ENCODE results near the gene CD300LF.
A peak's percentile ranks its signal among the peaks of the same experiment; 100 is the strongest.

The CD300LF gene

DNA sequence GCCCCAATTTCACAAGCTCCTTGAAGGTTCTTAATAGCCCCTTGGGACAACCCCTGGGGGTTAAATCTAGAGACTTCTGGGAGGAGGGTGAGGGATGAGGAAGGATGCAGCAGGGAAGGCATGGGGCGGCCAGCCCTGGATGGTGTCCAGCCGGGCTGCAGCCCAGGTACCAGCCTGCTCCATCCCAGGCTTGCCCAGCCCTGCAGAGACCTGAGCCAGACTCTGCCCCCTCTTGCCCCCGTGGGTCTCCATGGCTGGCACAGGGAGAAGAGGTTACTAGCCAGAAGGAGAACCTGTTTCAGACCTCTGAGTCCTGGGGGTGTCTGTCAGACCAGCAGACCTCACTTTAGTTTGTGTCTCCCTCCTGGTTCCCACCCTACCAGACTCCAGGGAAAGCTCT lies 44.2 kb upstream of the CD300LF start:
- Histone ChIP-seq H3K9me3 (ENCODE audit: insufficient read depth, low read length, severe bottlenecking) (no peaks in the 10 kb centered on the region), H3K79me2 (ENCODE audit: insufficient read depth, low read length) (peaks cover 100% of the 10 kb centered on the region), H3K9ac (ENCODE audit: low read depth, low read length) (peak overlapping the region; percentile 26; the same call in 1 of the 2 replicates), H3K36me3 (ENCODE audit: insufficient read depth, low read length) (peaks cover 72% of the 10 kb centered on the region), H2AFZ (ENCODE audit: low read depth, low read length) (no peak overlapping the region), H3K4me3 (ENCODE audit: low read depth in 1 of 2, low read length in 2 of 2) (no peak overlapping the region), H3K4me2 (ENCODE audit: insufficient read depth, low read length) (peak overlapping the region; percentile 32), H3K4me1 (ENCODE audit: insufficient read depth, low read length) (peaks cover 80% of the 10 kb centered on the region), H4K20me1 (ENCODE audit: insufficient read depth, low read length) (peaks cover 91% of the 10 kb centered on the region), H3K27me3 (ENCODE audit: insufficient read depth, low read length, poor library complexity) (no peaks in the 10 kb centered on the region), H3K27ac (ENCODE audit: low read length) (peak overlapping the region; percentile 86)
- TF ChIP-seq, protein P1, sequence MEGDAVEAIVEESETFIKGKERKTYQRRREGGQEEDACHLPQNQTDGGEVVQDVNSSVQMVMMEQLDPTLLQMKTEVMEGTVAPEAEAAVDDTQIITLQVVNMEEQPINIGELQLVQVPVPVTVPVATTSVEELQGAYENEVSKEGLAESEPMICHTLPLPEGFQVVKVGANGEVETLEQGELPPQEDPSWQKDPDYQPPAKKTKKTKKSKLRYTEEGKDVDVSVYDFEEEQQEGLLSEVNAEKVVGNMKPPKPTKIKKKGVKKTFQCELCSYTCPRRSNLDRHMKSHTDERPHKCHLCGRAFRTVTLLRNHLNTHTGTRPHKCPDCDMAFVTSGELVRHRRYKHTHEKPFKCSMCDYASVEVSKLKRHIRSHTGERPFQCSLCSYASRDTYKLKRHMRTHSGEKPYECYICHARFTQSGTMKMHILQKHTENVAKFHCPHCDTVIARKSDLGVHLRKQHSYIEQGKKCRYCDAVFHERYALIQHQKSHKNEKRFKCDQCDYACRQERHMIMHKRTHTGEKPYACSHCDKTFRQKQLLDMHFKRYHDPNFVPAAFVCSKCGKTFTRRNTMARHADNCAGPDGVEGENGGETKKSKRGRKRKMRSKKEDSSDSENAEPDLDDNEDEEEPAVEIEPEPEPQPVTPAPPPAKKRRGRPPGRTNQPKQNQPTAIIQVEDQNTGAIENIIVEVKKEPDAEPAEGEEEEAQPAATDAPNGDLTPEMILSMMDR (IDR thresholded peaks at IDR 0.05; ENCODE audit: borderline replicate concordance, extremely low read depth, low read length, poor library complexity, severe bottlenecking) = no peak
- TF ChIP-seq EZH2 (IDR thresholded peaks at IDR 0.05; ENCODE audit: borderline replicate concordance, low read depth, low read length, severe bottlenecking) = no peak
- ATAC-seq (ENCODE audit: insufficient read depth, low read depth) (no peak), DNase-seq (no peak)

DNA sequence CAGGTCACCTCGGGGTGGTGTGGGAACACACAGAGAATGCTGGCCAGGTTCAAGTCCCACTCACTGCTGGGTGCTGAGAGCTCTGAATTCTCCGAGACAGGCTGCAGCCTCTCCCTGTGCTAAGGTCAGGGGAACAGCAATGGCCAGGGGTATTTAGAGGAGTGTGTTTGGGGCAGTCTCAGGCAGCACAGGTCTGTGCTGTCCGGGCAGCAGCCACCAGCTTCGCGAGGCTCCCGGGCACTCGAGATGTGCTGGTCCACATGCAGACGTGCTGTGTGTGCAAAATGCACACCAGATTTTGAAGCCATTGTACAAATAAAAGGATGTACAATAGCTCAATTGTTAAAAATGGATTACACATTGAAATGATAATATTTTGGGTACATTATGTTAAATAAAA lies 42.8 kb upstream of the CD300LF start:
- H2AFZ ChIP-seq (ENCODE audit: low read depth, low read length) = no peak overlapping the region
- H3K4me2 ChIP-seq (ENCODE audit: insufficient read depth, low read length) = peak overlapping the region; percentile 31; the same call in 1 of the 2 replicates
- peaks cover 100% of the 10 kb centered on the region for H3K79me2 ChIP-seq (ENCODE audit: insufficient read depth, low read length)
- H3K27me3 ChIP-seq (ENCODE audit: insufficient read depth, low read length, poor library complexity) = no peaks in the 10 kb centered on the region
- H3K36me3 ChIP-seq (ENCODE audit: insufficient read depth, low read length) = peaks cover 73% of the 10 kb centered on the region
- no peak overlapping the region; the same call in 1 of the 2 replicates for H3K27ac ChIP-seq (ENCODE audit: low read length)
- H4K20me1 ChIP-seq (ENCODE audit: insufficient read depth, low read length) = peaks cover 91% of the 10 kb centered on the region
- DNase-seq (no peak), ATAC-seq (ENCODE audit: insufficient read depth, low read depth) (no peak)
- no peak overlapping the region for H3K4me3 ChIP-seq (ENCODE audit: low read depth in 1 of 2, low read length in 2 of 2)
- no peak overlapping the region; the same call in 1 of the 2 replicates for H3K9ac ChIP-seq (ENCODE audit: low read depth, low read length)
- H3K4me1 ChIP-seq (ENCODE audit: insufficient read depth, low read length) = peaks cover 89% of the 10 kb centered on the region
- H3K9me3 ChIP-seq (ENCODE audit: insufficient read depth, low read length, severe bottlenecking) = no peaks in the 10 kb centered on the region
- no peak for TF ChIP-seq EZH2 (IDR thresholded peaks at IDR 0.05; ENCODE audit: borderline replicate concordance, low read depth, low read length, severe bottlenecking)
- TF ChIP-seq, protein P1 (IDR thresholded peaks at IDR 0.05; ENCODE audit: borderline replicate concordance, extremely low read depth, low read length, poor library complexity, severe bottlenecking) = no peak

DNA sequence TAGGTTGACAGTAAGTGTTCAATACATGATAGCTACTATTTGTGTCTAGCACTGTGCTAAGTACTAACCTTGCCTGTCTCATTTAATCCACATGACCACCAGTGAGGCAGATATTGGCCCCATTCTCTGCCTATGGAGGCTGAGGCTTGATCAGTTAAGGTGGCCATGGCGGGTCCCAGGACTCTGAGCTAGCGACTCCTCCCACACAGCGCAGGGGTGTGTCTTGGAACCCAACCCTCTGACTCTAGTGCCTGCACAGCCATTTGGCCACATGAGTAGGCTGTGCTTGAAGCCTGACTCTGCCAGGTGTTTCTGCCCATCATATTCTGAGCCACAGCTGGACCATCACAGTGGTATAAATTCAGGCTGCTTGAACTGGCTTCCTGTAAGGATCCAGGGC lies 42.1 kb upstream of the CD300LF start:
- Histone ChIP-seq H3K79me2 (ENCODE audit: insufficient read depth, low read length) (peaks cover 100% of the 10 kb centered on the region), H3K27me3 (ENCODE audit: insufficient read depth, low read length, poor library complexity) (no peaks in the 10 kb centered on the region), H2AFZ (ENCODE audit: low read depth, low read length) (no peak overlapping the region), H3K4me2 (ENCODE audit: insufficient read depth, low read length) (peak overlapping the region; percentile 31; the same call in 1 of the 2 replicates), H3K4me3 (ENCODE audit: low read depth in 1 of 2, low read length in 2 of 2) (no peak overlapping the region), H3K9ac (ENCODE audit: low read depth, low read length) (no peak overlapping the region), H3K27ac (ENCODE audit: low read length) (no peak overlapping the region), H3K4me1 (ENCODE audit: insufficient read depth, low read length) (peaks cover 89% of the 10 kb centered on the region), H3K9me3 (ENCODE audit: insufficient read depth, low read length, severe bottlenecking) (no peaks in the 10 kb centered on the region), H3K36me3 (ENCODE audit: insufficient read depth, low read length) (peaks cover 73% of the 10 kb centered on the region), H4K20me1 (ENCODE audit: insufficient read depth, low read length) (peaks cover 91% of the 10 kb centered on the region)
- no peak for TF ChIP-seq EZH2 (IDR thresholded peaks at IDR 0.05; ENCODE audit: borderline replicate concordance, low read depth, low read length, severe bottlenecking)
- ATAC-seq (ENCODE audit: insufficient read depth, low read depth) (no peak), DNase-seq (no peak)

DNA sequence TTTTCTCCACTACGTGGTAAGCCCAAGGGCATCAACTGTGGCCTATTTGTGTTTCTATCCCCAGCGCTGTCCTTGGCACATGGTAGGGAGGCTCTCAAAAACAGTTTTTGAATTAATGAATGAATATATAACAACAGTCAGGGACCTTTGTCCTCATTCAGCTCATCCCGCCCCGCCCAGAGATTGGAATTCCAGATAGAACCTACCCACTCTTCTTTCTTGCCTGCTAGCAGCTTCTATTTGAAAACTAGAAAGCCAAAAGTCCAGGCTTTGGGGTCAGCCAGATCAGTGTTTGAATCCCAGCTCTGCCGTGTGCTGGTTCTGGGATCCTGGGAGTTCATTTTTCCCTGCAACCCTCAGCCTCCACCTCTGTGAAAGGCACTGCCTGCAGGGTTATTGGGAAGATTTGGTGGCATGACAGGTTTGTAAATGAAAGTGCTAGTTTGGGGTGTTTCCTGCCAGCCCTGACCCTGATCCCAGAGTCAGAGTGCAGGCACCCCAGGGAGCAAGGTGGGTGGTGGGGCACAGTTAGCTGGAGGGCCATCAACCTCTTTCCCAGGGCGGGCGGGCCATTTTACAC lies 40.2 kb upstream of the CD300LF start:
- H3K4me3 ChIP-seq (ENCODE audit: low read depth in 1 of 2, low read length in 2 of 2) = peak overlapping the region in 1 of 2 experiments; percentile 9; a peak in 1 of 4 replicates
- peak overlapping the region; percentile 100 for H3K4me2 ChIP-seq (ENCODE audit: insufficient read depth, low read length)
- 0 out of 2 replicates have a peak overlapping the region, but pooled peaks have one; percentile 31 for H3K27ac ChIP-seq (ENCODE audit: low read length)
- no peak overlapping the region for H2AFZ ChIP-seq (ENCODE audit: low read depth, low read length)
- peak overlapping the region; percentile 98; the same call in 1 of the 2 replicates for H3K9ac ChIP-seq (ENCODE audit: low read depth, low read length)
- H4K20me1 ChIP-seq (ENCODE audit: insufficient read depth, low read length) = peaks cover 85% of the 10 kb centered on the region
- peaks cover 76% of the 10 kb centered on the region for H3K4me1 ChIP-seq (ENCODE audit: insufficient read depth, low read length)
- peaks cover 80% of the 10 kb centered on the region for H3K36me3 ChIP-seq (ENCODE audit: insufficient read depth, low read length)
- no peaks in the 10 kb centered on the region for H3K9me3 ChIP-seq (ENCODE audit: insufficient read depth, low read length, severe bottlenecking)
- TF ChIP-seq EZH2 (IDR thresholded peaks at IDR 0.05; ENCODE audit: borderline replicate concordance, low read depth, low read length, severe bottlenecking) = no peak
- TF ChIP-seq, protein P1 (IDR thresholded peaks at IDR 0.05; ENCODE audit: borderline replicate concordance, extremely low read depth, low read length, poor library complexity, severe bottlenecking) = no peak
- no peak for ATAC-seq (ENCODE audit: insufficient read depth, low read depth)
- peaks cover 98% of the 10 kb centered on the region for H3K79me2 ChIP-seq (ENCODE audit: insufficient read depth, low read length)
- DNase-seq = no peak
- no peaks in the 10 kb centered on the region for H3K27me3 ChIP-seq (ENCODE audit: insufficient read depth, low read length, poor library complexity)
